ENCODE data around the gene GFPT1. TPM values are rescaled to one million over a fixed set of nuclear protein-coding genes. Genes with fewer than 3 reads are reported as not detected.

Gene GFPT1
- total RNA-seq, 1 donor from 2014 or later: 52.2 TPM

DNA sequence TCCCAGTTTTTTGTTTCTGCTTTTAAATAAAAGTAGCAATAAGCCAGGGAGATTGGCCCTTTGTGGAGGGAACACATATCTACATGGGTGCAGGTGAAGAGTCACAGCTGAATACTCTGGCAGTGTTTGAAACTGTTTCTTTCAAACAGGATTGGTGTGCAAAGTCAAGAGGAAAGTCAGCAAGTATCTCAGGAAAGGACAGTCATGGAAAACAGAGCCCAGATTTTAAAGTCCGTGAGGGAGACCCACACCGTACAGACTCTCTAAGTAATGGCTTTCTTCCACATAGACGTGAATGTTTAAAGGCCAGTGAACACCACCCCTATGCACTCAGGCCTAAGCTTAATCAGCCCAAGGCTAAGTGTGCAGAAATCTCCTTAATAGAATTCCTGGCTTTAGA lies 95.3 kb downstream of the GFPT1 start:
- no peak for DNase-seq (ENCODE audit: low spot score)

DNA sequence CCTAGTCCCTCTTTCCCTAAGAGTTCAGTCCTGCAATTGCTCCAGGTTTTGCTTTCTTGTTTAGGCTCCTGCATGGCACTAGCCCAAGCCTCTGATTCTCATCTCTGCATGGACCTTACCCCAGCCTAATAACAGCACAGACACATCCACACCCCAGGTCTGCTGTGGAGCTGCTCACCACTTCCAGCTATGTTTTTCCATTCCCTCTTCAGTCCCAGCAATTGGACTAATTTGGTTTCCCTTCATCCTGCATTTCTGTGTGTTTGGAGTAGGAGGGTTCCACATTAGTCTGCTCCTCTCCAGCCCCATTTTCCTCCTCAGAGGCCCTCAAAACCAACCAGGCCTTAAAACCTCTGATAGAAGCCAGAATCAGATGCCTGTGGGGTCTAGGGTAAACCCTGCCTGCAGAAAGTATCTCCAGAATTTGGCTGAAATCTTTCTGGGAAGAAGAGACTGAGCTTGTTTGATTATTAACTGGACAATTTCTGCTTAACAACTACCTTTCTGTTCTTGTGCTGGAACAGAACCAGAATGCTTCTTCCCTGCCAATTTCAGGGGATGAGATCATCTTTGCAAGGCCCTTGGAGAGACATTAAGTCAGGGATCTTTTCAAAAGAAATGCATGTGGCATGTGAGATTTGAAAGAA lies 95.9 kb downstream of the GFPT1 start:
- DNase-seq (ENCODE audit: low spot score): peak; percentile 94

DNA sequence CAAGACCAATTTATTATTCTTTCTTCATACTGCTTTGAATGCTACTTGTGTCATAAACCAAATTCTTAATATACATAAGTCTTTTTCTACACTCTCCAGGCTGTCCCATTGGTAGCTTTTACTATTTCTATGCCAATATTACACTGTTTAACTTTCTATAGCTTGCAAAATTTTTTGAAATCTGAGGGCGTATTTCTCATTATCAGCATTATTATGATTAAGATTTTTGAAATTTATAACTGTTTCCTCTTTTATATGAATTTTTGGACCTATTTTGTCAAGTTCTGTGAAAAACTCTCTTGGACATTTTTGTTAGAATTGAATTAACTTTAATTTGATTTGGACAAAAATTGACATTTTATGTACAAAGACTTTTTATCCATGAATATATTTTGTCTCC lies 98.6 kb downstream of the GFPT1 start:
- DNase-seq (ENCODE audit: low spot score): no peak

DNA sequence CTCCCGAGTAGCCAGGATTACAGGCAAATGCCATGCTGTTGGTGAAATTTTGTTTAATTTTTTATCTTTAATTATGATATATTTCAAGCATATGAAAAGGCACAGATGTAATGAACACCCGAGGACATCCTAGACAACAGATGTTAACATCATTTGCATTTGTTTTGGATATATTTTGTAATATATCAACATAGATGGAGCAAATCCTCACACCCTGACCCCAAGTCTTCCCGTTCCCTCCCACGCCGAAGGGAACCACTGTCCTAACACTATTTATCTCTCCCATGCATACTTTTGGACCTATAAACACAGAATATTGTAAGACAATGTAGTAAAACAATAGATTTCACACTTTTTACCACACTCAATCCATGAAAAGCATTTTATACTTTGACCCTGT lies 99.5 kb downstream of the GFPT1 start:
- DNase-seq (ENCODE audit: low spot score): no peak

DNA sequence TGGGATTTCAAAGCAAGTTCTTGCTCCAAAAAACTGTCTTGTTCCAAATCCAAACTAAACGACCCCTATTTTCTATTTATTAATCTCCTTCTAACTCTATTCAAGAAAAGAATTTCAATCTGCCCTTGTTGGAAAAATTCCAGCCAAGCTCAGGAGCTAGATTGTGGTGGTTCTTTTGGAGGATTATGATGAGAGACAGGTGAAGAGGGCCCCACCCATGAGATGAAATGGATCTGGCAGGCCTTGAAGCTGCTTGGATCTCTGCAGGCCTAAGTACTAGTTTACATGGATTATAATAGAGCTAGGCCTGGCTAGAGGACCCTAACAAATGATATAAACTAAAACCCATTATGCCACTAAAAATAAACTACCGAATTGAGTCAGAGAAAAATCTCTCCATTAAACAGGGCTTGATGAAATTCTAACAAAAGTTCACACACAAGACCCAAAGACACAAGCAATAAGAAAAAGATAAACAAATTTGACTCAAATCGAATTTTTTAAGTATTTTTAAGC lies 101.6 kb downstream of the GFPT1 start:
- peak; percentile 69 for DNase-seq (ENCODE audit: low spot score)

DNA sequence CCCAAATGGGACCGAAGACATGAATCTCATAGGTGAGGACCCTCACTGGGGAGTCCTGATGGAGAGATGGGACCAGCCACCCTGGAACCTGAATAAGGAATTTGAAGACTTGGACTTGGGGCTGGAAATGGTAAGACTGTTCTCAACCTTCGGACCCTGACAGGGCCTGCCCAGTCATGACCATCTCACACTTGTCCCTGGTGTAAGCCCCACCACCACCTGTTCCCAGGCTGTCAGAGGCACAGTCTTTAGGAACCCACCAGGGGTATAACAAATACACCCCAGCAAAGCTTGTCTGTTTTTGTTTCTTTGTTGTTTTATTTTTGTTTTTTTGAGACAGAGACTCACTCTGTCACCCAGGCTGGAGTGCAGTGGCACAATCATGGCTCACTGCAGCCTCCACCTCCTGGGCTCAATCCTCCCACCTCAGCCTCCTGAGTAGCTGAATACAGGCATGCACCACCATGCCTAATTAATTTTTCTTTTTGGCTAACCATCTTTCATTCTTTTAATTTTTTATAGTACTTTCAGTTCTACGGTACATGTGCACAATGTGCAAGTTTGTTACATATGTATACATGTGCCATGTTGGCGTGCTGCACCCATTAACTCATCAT lies 106.1 kb downstream of the GFPT1 start:
- no peak for DNase-seq (ENCODE audit: low spot score)

DNA sequence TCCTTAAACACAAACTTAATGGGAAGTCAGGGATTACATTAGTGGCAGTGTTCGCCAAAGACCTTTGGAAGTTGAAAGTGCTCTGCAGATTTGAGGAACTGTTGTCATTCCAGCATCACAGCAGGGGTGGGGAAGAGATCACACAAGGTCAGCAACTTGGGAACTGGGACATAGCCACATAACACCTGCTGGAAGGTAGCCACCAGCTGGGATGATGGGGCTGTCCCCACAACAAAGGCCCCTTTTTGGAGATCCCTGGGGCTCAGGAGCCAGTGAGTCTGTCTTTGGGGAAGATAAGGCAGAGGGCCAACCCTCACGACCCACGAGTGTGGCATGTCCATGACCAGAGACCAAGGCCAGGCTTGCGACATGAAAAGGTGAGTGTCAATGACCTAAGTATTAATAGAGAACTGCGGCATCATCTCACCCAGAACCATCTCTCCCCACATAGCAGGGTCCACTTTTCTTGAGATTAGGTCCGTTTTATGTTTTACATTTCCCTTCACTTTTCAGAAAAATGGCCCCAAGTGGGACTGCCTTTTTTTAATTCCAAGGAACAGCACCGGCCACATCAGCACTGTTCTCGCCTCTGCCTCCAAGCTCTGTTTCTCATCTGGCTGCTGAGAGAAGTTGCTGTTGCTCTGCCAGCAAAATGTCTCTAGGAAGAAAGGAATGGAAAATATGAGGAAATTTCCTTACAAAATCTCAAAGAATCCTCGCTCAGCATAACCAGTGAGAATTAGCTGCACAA lies 106.9 kb downstream of the GFPT1 start:
- DNase-seq (ENCODE audit: low spot score): peak; percentile 72

DNA sequence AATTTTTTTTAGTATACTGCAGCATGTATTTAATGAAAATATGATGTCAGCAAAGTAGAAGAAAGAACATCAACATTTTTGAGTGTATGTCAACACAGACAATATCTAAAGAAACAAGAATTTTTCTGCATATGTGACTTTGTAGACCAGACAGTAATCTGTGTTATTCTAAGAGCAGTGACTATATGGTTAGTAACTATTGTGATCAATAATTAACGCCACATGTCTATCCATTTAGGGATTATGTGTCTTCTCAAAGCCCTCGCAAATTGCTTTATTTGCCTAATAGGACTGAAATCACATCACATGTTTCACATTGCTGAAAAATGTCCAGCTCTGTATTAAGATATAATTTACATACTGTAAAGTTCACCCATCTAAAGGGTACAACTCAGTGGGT lies 107.8 kb downstream of the GFPT1 start:
- no peak for DNase-seq (ENCODE audit: low spot score)

DNA sequence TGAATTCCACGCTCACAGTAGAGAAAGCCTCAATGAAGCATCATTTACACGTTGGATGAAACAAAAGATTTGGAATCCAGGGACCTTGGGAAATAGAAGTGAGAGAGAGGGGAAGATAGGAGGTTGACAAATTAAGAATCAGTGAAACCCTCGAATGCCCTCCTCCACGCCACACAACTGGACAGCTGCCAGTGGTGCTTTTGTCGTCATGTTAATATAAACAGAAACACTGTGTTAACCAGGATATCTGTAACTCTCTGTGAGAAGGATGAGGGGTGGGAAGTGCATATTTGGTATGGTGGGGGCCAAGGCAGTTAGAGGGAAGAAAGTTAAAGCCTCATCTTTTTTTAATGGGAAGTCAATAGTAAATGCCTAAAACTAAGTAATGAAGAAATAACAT lies 108.7 kb downstream of the GFPT1 start:
- no peak for DNase-seq (ENCODE audit: low spot score)

DNA sequence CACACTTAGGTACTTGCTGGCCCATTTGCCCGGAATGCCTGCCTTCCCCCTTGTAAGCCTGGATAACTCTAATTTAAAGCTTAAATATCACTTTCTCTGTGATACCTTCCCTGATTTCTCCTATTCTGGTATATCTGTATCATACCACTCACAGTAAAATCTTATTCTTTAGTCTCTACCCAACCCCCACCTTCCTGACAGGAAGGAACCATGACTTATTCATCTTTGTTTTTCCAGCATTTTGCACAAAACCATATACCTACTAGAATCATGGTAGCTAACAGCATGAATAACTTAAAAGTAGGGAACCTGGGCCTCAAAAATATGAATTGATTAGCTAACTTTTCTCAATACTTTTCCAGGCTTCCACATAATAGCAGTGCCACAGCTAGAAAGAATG lies 111.5 kb downstream of the GFPT1 start:
- DNase-seq (ENCODE audit: low spot score): no peak

DNA sequence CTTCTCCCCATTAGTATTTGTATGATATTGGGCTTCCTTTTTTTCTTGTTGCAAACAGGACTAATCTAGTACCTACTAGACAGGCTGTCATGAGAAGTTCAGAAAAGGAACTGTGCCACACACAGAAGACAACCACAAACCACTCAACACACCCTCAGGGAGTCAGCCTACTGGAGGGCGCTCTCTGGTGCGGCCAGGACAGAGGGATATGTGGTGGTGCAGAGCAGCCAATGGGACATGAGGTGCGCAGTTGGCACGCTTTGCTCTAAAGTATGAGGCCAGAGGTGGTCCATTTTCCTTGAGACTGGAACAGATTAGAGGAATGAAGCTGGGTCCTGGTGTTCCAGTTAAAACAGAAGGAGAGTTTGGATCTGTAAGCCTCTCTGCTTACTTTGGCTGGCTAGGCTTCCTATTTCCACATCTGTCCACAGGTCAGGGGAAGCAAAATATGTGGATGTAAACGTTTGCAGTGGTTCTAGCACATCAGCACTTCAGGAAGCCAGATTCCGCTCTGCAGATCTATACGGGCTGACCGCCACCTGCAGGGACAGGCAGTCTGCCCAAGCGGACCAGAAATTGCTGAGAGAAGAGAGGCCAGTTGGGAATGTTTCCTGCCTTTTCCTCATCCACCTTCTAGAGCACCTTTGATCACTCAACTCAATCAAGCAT lies 114.1 kb downstream of the GFPT1 start:
- DNase-seq (ENCODE audit: low spot score): no peak

DNA sequence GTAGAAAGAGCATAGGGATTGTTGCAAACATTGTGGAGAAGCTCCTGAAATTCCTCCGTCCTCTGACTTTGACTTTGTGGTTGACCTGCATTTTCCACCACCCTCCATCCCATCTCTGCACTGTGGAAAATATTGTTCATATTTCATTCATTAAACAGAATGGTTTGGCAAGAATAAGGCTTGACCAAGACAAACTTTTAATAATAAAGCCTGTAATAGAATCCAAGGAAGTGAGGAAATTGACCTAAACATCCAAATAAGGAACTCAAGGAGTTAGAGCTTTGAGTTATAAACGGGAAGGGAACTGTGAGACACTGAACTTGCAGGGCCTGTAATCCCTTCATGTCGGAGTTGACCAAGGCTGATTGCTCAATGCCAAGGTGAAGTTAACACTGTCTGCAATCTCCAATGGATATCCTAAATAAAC lies 115.2 kb downstream of the GFPT1 start:
- DNase-seq (ENCODE audit: low spot score): peak; percentile 52

Other genes with a start within 250 kb of the GFPT1 start
- gene NFU1, start 50.2 kb upstream of the GFPT1 start, total RNA-seq (ENCODE audit: insufficient read depth, low replicate concordance): 47.2 TPM